Breast epithelium (tissue), 3 donors: Measurements from ENCODE around the gene HS6ST3.

ENCODE experiments used
- CTCF ChIP-seq, 3 donors: fragments of 450-650 bp; IDR thresholded peaks; one replicate each; pipeline ENCODE4 v1.5.1; 2016 to 2017; ENCODE audit warnings: antibody characterized with exemption in 3 of 3, mild to moderate bottlenecking in 3 of 3, moderate library complexity in 3 of 3
- POLR2A ChIP-seq: fragments of 450-650 bp; IDR thresholded peaks from one replicate; pipeline ENCODE4 v1.6.1; 2016; ENCODE audit warnings: antibody characterized with exemption, mild to moderate bottlenecking, moderate library complexity
- POLR2AphosphoS5 ChIP-seq, 3 donors: sonication (generic); formaldehyde crosslinking; IDR thresholded peaks; one replicate each; pipeline ENCODE4 v1.6.1; 2017; ENCODE audit warnings: antibody characterized with exemption in 3 of 3

GRCh38 chr13:96428911-96429310, 339.0 kb downstream of the HS6ST3 start:
- TF ChIP-seq POLR2AphosphoS5 (IDR thresholded peaks at IDR 0.05) (no peak), CTCF (IDR thresholded peaks at IDR 0.05) (no peak), POLR2A (no peak)
